Neural cell (in vitro differentiated cells): ENCODE results near the gene DBF4B. TPM values are rescaled to one million over a fixed set of nuclear protein-coding genes. Genes with fewer than 3 reads are reported as not detected.

Source experiments
- H2AFZ ChIP-seq: fragments of 200-600, 300-800 bp; sonication (generic), shearing (Covaris generic); 2 replicates; pipeline ENCODE4 v1.6.0; 2014; ENCODE audit warnings: low read depth, mild to moderate bottlenecking, antibody characterized with exemption, low read length, moderate library complexity
- H3F3A ChIP-seq: fragments of 200-600 bp; shearing (Covaris generic); 2 replicates; pipeline ENCODE4 v1.6.1; 2016; ENCODE audit warnings: mild to moderate bottlenecking, moderate library complexity, mixed read lengths, antibody characterized with exemption, low read length; ENCODE audit not compliant: insufficient read depth, poor library complexity, severe bottlenecking
- H3K27ac ChIP-seq: fragments of 200-600, 300-800 bp; sonication (generic), shearing (Covaris generic); 2 replicates; pipeline ENCODE4 v1.5.1; 2014; ENCODE audit warnings: mild to moderate bottlenecking, low read length, moderate library complexity
- H3K27me3 ChIP-seq: fragments of 300-800, 200-600 bp; sonication (generic), shearing (Covaris generic); 2 replicates; pipeline ENCODE4 v1.6.0; 2014; ENCODE audit warnings: mild to moderate bottlenecking, low read depth, low read length, moderate library complexity; ENCODE audit not compliant: insufficient read depth
- H3K36me3 ChIP-seq: fragments of 300-800, 200-600 bp; sonication (generic), shearing (Covaris generic); 2 replicates; pipeline ENCODE4 v1.5.1; 2014; ENCODE audit warnings: mild to moderate bottlenecking, antibody characterized with exemption, low read length, moderate library complexity; ENCODE audit not compliant: insufficient read depth
- H3K4me2 ChIP-seq: fragments of 300-800, 200-600 bp; sonication (generic), shearing (Covaris generic); 2 replicates; pipeline ENCODE4 v1.6.0; 2014; ENCODE audit warnings: mild to moderate bottlenecking, low read length
- H3K4me3 ChIP-seq: fragments of 300-800, 200-600 bp; sonication (generic), shearing (Covaris generic); 2 replicates; pipeline ENCODE4 v1.5.1; 2014; ENCODE audit warnings: mild to moderate bottlenecking, low read length, moderate library complexity
- H3K79me2 ChIP-seq: fragments of 200-600 bp; shearing (Covaris generic); replicated peaks from 2 replicates; pipeline ENCODE4 v1.6.0; 2014; ENCODE audit warnings: mild to moderate bottlenecking, low read length, moderate library complexity; ENCODE audit not compliant: insufficient read depth
- H3K9ac ChIP-seq: fragments of 300-800, 200-600 bp; sonication (generic), shearing (Covaris generic); 2 replicates; pipeline ENCODE4 v1.6.1; 2016; ENCODE audit warnings: mild to moderate bottlenecking, low read length, mixed read lengths
- H3K9me2 ChIP-seq: fragments of 200-600 bp; shearing (Covaris generic); 2 replicates; pipeline ENCODE4 v1.6.1; 2016; ENCODE audit warnings: mild to moderate bottlenecking, low read length, mixed read lengths; ENCODE audit not compliant: insufficient read depth
- H3K9me3 ChIP-seq: fragments of 200-600, 300-800 bp; sonication (generic), shearing (Covaris generic); 2 replicates; pipeline ENCODE4 v1.6.1; 2016; ENCODE audit warnings: mild to moderate bottlenecking, mixed run types, low read length, moderate library complexity, mixed read lengths
- H4K20me1 ChIP-seq: fragments of 200-600 bp; shearing (Covaris generic); 2 replicates; pipeline ENCODE4 v1.6.1; 2016; ENCODE audit warnings: mild to moderate bottlenecking, mixed run types; ENCODE audit not compliant: insufficient read depth
- EP300 ChIP-seq: fragments of 450-650 bp; conservative IDR thresholded peaks from 2 replicates; pipeline ENCODE4 v1.6.1; 2014; ENCODE audit warnings: antibody characterized with exemption, mild to moderate bottlenecking, moderate library complexity; ENCODE audit not compliant: poor library complexity, severe bottlenecking
- EZH2 ChIP-seq: fragments of 200-600, 300-800 bp; shearing (Covaris generic), sonication (generic); IDR thresholded peaks from 2 replicates; pipeline ENCODE4 v1.6.1; 2014; ENCODE audit warnings: antibody characterized with exemption, low read length, borderline replicate concordance, mild to moderate bottlenecking; ENCODE audit not compliant: insufficient read depth, poor library complexity, severe bottlenecking
- MXI1 ChIP-seq: fragments of 450-650 bp; conservative IDR thresholded peaks from 2 replicates; pipeline ENCODE4 v1.6.1; 2014; ENCODE audit warnings: antibody characterized with exemption, mild to moderate bottlenecking; ENCODE audit not compliant: poor library complexity, severe bottlenecking
- POLR2AphosphoS5 ChIP-seq: IDR thresholded peaks from 2 replicates; pipeline ENCODE4 v1.6.1; 2012
- RAD21 ChIP-seq: fragments of 450-650 bp; conservative IDR thresholded peaks from 2 replicates; pipeline ENCODE4 v1.6.1; 2014; ENCODE audit warnings: antibody characterized with exemption, mild to moderate bottlenecking, moderate library complexity
- SMC3 ChIP-seq: fragments of 450-650 bp; conservative IDR thresholded peaks from 2 replicates; pipeline ENCODE4 v1.6.1; 2014; ENCODE audit warnings: antibody characterized with exemption, mild to moderate bottlenecking, moderate library complexity; ENCODE audit not compliant: poor library complexity
- TAF1 ChIP-seq: IDR thresholded peaks from 2 replicates; pipeline ENCODE4 v1.6.1; 2012; ENCODE audit warnings: low read depth
- polyA plus RNA-seq: library from polyadenylated mRNA; depleted of rRNA; stranded (reverse); fragments of >200 nt; gene quantifications from 2 replicates; pipeline ENCODE4 v1.2.3, GENCODE V29; 2014
- TF ChIP-seq, protein P1 (sequence below): IDR thresholded peaks from 2 replicates; pipeline ENCODE4 v1.6.1; 2012; ENCODE audit warnings: borderline replicate concordance
- TF ChIP-seq, protein P2 (sequence below): fragments of 450-650 bp; IDR thresholded peaks from 2 replicates; pipeline ENCODE4 v1.5.1; 2014; ENCODE audit warnings: antibody characterized with exemption, mild to moderate bottlenecking, moderate library complexity; ENCODE audit not compliant: poor library complexity, severe bottlenecking

Gene DBF4B
- polyA plus RNA-seq, 1 donor from 2014 or later: 10.7 TPM

DNA sequence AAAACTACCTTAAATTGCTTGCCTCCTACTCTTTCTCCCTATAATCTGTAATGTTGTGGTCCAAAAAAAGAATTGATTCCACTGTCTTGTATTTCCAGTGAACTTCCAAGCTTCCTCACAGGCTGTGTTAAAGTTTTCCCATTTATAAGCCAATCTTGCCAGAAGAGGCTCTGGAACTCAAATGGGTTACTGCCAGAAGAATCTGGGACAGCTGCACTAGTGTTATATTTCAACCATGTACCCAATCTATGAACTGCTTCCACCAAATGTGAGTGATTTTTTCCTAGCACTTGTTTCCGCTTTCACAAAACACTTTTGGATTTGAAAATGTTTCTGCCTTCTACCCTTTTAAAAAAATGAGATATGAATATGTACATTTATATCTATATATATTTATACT lies 20.7 kb upstream of the DBF4B start:
- TF ChIP-seq, protein P1, sequence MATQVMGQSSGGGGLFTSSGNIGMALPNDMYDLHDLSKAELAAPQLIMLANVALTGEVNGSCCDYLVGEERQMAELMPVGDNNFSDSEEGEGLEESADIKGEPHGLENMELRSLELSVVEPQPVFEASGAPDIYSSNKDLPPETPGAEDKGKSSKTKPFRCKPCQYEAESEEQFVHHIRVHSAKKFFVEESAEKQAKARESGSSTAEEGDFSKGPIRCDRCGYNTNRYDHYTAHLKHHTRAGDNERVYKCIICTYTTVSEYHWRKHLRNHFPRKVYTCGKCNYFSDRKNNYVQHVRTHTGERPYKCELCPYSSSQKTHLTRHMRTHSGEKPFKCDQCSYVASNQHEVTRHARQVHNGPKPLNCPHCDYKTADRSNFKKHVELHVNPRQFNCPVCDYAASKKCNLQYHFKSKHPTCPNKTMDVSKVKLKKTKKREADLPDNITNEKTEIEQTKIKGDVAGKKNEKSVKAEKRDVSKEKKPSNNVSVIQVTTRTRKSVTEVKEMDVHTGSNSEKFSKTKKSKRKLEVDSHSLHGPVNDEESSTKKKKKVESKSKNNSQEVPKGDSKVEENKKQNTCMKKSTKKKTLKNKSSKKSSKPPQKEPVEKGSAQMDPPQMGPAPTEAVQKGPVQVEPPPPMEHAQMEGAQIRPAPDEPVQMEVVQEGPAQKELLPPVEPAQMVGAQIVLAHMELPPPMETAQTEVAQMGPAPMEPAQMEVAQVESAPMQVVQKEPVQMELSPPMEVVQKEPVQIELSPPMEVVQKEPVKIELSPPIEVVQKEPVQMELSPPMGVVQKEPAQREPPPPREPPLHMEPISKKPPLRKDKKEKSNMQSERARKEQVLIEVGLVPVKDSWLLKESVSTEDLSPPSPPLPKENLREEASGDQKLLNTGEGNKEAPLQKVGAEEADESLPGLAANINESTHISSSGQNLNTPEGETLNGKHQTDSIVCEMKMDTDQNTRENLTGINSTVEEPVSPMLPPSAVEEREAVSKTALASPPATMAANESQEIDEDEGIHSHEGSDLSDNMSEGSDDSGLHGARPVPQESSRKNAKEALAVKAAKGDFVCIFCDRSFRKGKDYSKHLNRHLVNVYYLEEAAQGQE: no peak
- TF ChIP-seq EZH2: no peak
- no peak for TF ChIP-seq SMC3
- TF ChIP-seq EP300: no peak
- no peak for TF ChIP-seq MXI1
- TF ChIP-seq, protein P2, sequence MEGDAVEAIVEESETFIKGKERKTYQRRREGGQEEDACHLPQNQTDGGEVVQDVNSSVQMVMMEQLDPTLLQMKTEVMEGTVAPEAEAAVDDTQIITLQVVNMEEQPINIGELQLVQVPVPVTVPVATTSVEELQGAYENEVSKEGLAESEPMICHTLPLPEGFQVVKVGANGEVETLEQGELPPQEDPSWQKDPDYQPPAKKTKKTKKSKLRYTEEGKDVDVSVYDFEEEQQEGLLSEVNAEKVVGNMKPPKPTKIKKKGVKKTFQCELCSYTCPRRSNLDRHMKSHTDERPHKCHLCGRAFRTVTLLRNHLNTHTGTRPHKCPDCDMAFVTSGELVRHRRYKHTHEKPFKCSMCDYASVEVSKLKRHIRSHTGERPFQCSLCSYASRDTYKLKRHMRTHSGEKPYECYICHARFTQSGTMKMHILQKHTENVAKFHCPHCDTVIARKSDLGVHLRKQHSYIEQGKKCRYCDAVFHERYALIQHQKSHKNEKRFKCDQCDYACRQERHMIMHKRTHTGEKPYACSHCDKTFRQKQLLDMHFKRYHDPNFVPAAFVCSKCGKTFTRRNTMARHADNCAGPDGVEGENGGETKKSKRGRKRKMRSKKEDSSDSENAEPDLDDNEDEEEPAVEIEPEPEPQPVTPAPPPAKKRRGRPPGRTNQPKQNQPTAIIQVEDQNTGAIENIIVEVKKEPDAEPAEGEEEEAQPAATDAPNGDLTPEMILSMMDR: no peak
- no peak for TF ChIP-seq TAF1
- TF ChIP-seq POLR2AphosphoS5: no peak
- TF ChIP-seq RAD21: no peak
- no peaks in the 10 kb centered on the region for H3K9me3 ChIP-seq
- peaks cover 24% of the 10 kb centered on the region for H3K79me2 ChIP-seq
- H3K9me2 ChIP-seq: no peaks in the 10 kb centered on the region
- no peak overlapping the region for H3K4me3 ChIP-seq
- no peak overlapping the region for H2AFZ ChIP-seq
- no peaks in the 10 kb centered on the region for H3F3A ChIP-seq
- H3K27me3 ChIP-seq: no peaks in the 10 kb centered on the region
- no peak overlapping the region for H3K4me2 ChIP-seq
- H4K20me1 ChIP-seq: no peaks in the 10 kb centered on the region
- H3K27ac ChIP-seq: no peak overlapping the region
- no peaks in the 10 kb centered on the region for H3K36me3 ChIP-seq
- H3K9ac ChIP-seq: no peak overlapping the region

DNA sequence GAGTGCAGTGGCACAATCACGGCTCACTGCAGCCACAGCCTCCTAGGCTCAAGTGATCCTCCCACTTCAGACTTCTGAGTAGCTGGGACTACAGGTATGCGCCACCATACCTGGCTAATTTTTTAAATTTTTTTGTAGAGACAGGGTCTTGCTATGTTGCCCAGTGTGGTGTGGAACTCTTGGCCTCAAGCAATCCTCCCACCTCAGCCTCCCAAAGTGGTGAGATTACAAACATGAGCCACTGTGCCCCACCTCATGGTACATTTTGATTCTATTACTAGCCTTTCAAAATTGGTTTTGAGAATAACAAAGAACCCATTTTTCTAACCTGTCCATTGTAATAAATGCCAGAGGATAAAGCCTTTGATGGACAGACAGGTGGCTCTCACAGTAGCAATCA lies 20.3 kb upstream of the DBF4B start:
- H3K4me3 ChIP-seq: peak overlapping the region; percentile 97
- peak overlapping the region; percentile 88 for H3K9ac ChIP-seq
- H3F3A ChIP-seq: no peaks in the 10 kb centered on the region
- TF ChIP-seq POLR2AphosphoS5: no peak
- no peak for TF ChIP-seq EP300
- TF ChIP-seq, protein P1: no peak
- TF ChIP-seq MXI1: no peak
- no peak for TF ChIP-seq SMC3
- TF ChIP-seq, protein P2: no peak
- TF ChIP-seq EZH2: no peak
- TF ChIP-seq RAD21: no peak
- no peak for TF ChIP-seq TAF1
- no peaks in the 10 kb centered on the region for H3K27me3 ChIP-seq
- H3K79me2 ChIP-seq: peaks cover 24% of the 10 kb centered on the region
- H3K9me2 ChIP-seq: no peaks in the 10 kb centered on the region
- peak overlapping the region; percentile 95 for H3K4me2 ChIP-seq
- H3K9me3 ChIP-seq: no peaks in the 10 kb centered on the region
- no peak overlapping the region for H2AFZ ChIP-seq
- no peaks in the 10 kb centered on the region for H3K36me3 ChIP-seq
- no peak overlapping the region for H3K27ac ChIP-seq
- no peaks in the 10 kb centered on the region for H4K20me1 ChIP-seq
